OCI-LY3 (cell line): ENCODE data around the gene PDHX.

Experiments used
- H2AFZ ChIP-seq: fragments of 200-600, 300-600 bp; shearing (Covaris generic); 2 replicates; pipeline ENCODE4 v1.6.0; 2014; ENCODE audit warnings: antibody characterized with exemption, low read depth, low read length
- H3K27ac ChIP-seq: fragments of 200-600, 300-600 bp; sonication (generic); 2 replicates; pipeline ENCODE4 v1.5.1; 2014; ENCODE audit warnings: mild to moderate bottlenecking, low read length, moderate library complexity, mixed read lengths
- H3K27me3 ChIP-seq: fragments of 200-600, 300-600 bp; sonication (generic); 2 replicates; pipeline ENCODE4 v1.6.1; 2014; ENCODE audit warnings: low read depth, low read length, mixed read lengths
- H3K36me3 ChIP-seq: fragments of 200-600, 300-600 bp; sonication (generic); replicated peaks from 2 replicates; pipeline ENCODE3; 2014; ENCODE audit warnings: low read depth, low read length, mixed read lengths
- H3K4me1 ChIP-seq: fragments of 300-600, 200-600 bp; sonication (generic); 2 replicates; pipeline ENCODE4 v1.6.1; 2014; ENCODE audit warnings: low read length, mixed read lengths
- H3K4me2 ChIP-seq: fragments of 200-600, 300-600 bp; sonication (generic); 2 replicates; pipeline ENCODE4 v1.6.1; 2014; ENCODE audit warnings: low read length, mixed read lengths
- H3K4me3 ChIP-seq: fragments of 300-600, 200-600 bp; sonication (generic); 2 replicates; pipeline ENCODE4 v1.5.1; 2014; ENCODE audit warnings: antibody characterized with exemption, mild to moderate bottlenecking, low read length, moderate library complexity
- H3K79me2 ChIP-seq: fragments of 300-600, 200-600 bp; shearing (Covaris generic); 2 replicates; pipeline ENCODE4 v1.6.1; 2014; ENCODE audit warnings: mild to moderate bottlenecking, low read length, mixed read lengths
- H3K9ac ChIP-seq: fragments of 300-600, 200-600 bp; shearing (Covaris generic); 2 replicates; pipeline ENCODE4 v1.6.0; 2014; ENCODE audit warnings: mild to moderate bottlenecking, low read length, moderate library complexity
- H3K9me3 ChIP-seq: fragments of 200-600, 300-600 bp; shearing (Covaris generic); 2 replicates; pipeline ENCODE4 v1.6.1; 2014; ENCODE audit warnings: low read length, mixed read lengths; ENCODE audit not compliant: insufficient read depth
- H4K20me1 ChIP-seq: fragments of 200-600, 300-600 bp; sonication (generic); 2 replicates; pipeline ENCODE4 v1.6.1; 2016; ENCODE audit warnings: low read length, mixed read lengths; ENCODE audit not compliant: insufficient read depth
- CTCF ChIP-seq: fragments of 200-600, 300-600 bp; sonication (generic); IDR thresholded peaks from 2 replicates; pipeline ENCODE4 v1.5.1; 2014; ENCODE audit warnings: antibody characterized with exemption, low read length, low read depth
- EZH2phosphoT487 ChIP-seq: fragments of 200-600 bp; shearing (Covaris generic); IDR thresholded peaks from 2 replicates; pipeline ENCODE4 v1.6.1; 2018; ENCODE audit warnings: antibody characterized with exemption, mixed run types, low read depth

Gene PDHX

GRCh38 chr11:34999453-34999852 is 83.0 kb downstream of the PDHX start:
- peak overlapping the region; percentile 37; the same call in 1 of the 2 replicates for H3K9ac ChIP-seq
- peak overlapping the region; percentile 61 for H3K4me2 ChIP-seq
- H3K79me2 ChIP-seq: peaks cover 15% of the 10 kb centered on the region; the same call in 1 of the 2 replicates
- peaks cover 55% of the 10 kb centered on the region for H3K4me1 ChIP-seq
- peak overlapping the region; percentile 33; the same call in 1 of the 2 replicates for H3K27ac ChIP-seq
- H3K36me3 ChIP-seq: no peaks in the 10 kb centered on the region
- peak overlapping the region; percentile 8; the same call in 1 of the 2 replicates for H3K4me3 ChIP-seq
- H2AFZ ChIP-seq: no peak overlapping the region
- no peaks in the 10 kb centered on the region for H4K20me1 ChIP-seq
- no peaks in the 10 kb centered on the region for H3K27me3 ChIP-seq
- H3K9me3 ChIP-seq: no peaks in the 10 kb centered on the region
- TF ChIP-seq EZH2phosphoT487 (no peak), CTCF (no peak)

GRCh38 chr11:35003186-35003585 is 86.8 kb downstream of the PDHX start:
- Histone ChIP-seq H3K36me3 (no peaks in the 10 kb centered on the region), H3K4me3 (no peak overlapping the region), H3K27ac (peak overlapping the region; percentile 9; the same call in 1 of the 2 replicates), H3K27me3 (no peaks in the 10 kb centered on the region), H2AFZ (no peak overlapping the region), H3K4me2 (peak overlapping the region; percentile 47), H3K9ac (0 out of 2 replicates have a peak overlapping the region, but pooled peaks have one; percentile 2), H3K9me3 (no peaks in the 10 kb centered on the region), H4K20me1 (no peaks in the 10 kb centered on the region), H3K79me2 (peaks cover 22% of the 10 kb centered on the region), H3K4me1 (peaks cover 79% of the 10 kb centered on the region)
- TF ChIP-seq EZH2phosphoT487: no peak
- no peak for TF ChIP-seq CTCF

GRCh38 chr11:35003658-35004057 is 87.2 kb downstream of the PDHX start:
- Histone ChIP-seq H3K27me3 (no peaks in the 10 kb centered on the region), H3K4me1 (peaks cover 79% of the 10 kb centered on the region), H3K27ac (peak overlapping the region; percentile 9; the same call in 1 of the 2 replicates), H3K4me3 (no peak overlapping the region; the same call in 1 of the 2 replicates), H2AFZ (no peak overlapping the region), H3K9ac (peak overlapping the region; percentile 17; the same call in 1 of the 2 replicates), H3K4me2 (peak overlapping the region; percentile 47), H3K79me2 (peaks cover 22% of the 10 kb centered on the region), H4K20me1 (no peaks in the 10 kb centered on the region), H3K36me3 (no peaks in the 10 kb centered on the region), H3K9me3 (no peaks in the 10 kb centered on the region)
- TF ChIP-seq CTCF (no peak), EZH2phosphoT487 (no peak)

- Histone ChIP-seq H3K79me2 (peaks cover 13% of the 10 kb centered on the region), H3K9ac (peak overlapping the region; percentile 19; the same call in 1 of the 2 replicates), H3K27me3 (no peaks in the 10 kb centered on the region), H3K9me3 (no peaks in the 10 kb centered on the region), H3K27ac (peak overlapping the region; percentile 91; the same call in 1 of the 2 replicates), H3K4me1 (peaks cover 79% of the 10 kb centered on the region), H2AFZ (no peak overlapping the region), H4K20me1 (no peaks in the 10 kb centered on the region), H3K4me2 (peak overlapping the region; percentile 79), H3K4me3 (no peak overlapping the region), H3K36me3 (no peaks in the 10 kb centered on the region)
- TF ChIP-seq EZH2phosphoT487 (no peak), CTCF (no peak)
Measured at GRCh38 chr11:35005141-35005780, 88.8 kb downstream of the PDHX start.
